ENCODE results near the gene GTPBP10. TPM values are rescaled to one million over a fixed set of nuclear protein-coding genes. Genes with fewer than 3 reads are reported as not detected.
"Not testable (repeated sequence)": the region's sequence is repeated elsewhere in the genome, so short reads cannot be mapped to it uniquely, and the experiment has no call there.

The GTPBP10 gene
- total RNA-seq, 1 donor from 2014 or later, result 24.1 TPM

- FAIRE-seq; DNase-seq (ENCODE audit: low spot score in 2 of 2): not testable (repeated sequence)
These were observed 3.5 kb downstream of the GTPBP10 start for GRCh38 chr7:90350032-90350431.

GRCh38 chr7:90351987-90352386 is 5.5 kb downstream of the GTPBP10 start:
- no peak for DNase-seq (ENCODE audit: low spot score in 2 of 2)
- no peak for FAIRE-seq

GRCh38 chr7:90383422-90383821 is 36.9 kb downstream of the GTPBP10 start:
- DNase-seq (ENCODE audit: low spot score in 2 of 2), result no peak
- FAIRE-seq, result no peak

GRCh38 chr7:90383861-90384260 is 37.3 kb downstream of the GTPBP10 start:
- DNase-seq (ENCODE audit: low spot score in 2 of 2), result no peak
- FAIRE-seq, result no peak

- DNase-seq (ENCODE audit: low spot score in 2 of 2), result no peak
These were observed 37.9 kb downstream of the GTPBP10 start for GRCh38 chr7:90384433-90384832.

GRCh38 chr7:90387470-90388240 is 41.1 kb downstream of the GTPBP10 start:
- FAIRE-seq (no peak), DNase-seq (ENCODE audit: low spot score in 2 of 2) (no peak)

More at GRCh38 chr7:90384433-90384832, 37.9 kb downstream of the GTPBP10 start:
- FAIRE-seq, result no peak

GRCh38 chr7:90390926-90391325 is 44.4 kb downstream of the GTPBP10 start:
- DNase-seq (ENCODE audit: low spot score in 2 of 2) (no peak), FAIRE-seq (no peak)

- no peak for FAIRE-seq
These were observed 45.0 kb downstream of the GTPBP10 start for GRCh38 chr7:90391488-90391887.

GRCh38 chr7:90396420-90396819 is 49.9 kb downstream of the GTPBP10 start:
- DNase-seq (ENCODE audit: low spot score in 2 of 2) (no peak), FAIRE-seq (no peak)

More at GRCh38 chr7:90391488-90391887, 45.0 kb downstream of the GTPBP10 start:
- no peak for DNase-seq (ENCODE audit: low spot score in 2 of 2)

GRCh38 chr7:90401989-90402388 is 55.5 kb downstream of the GTPBP10 start:
- DNase-seq (ENCODE audit: low spot score in 2 of 2), result no peak
- no peak for FAIRE-seq

- no peak for FAIRE-seq
These were observed 56.3 kb downstream of the GTPBP10 start for GRCh38 chr7:90402785-90403173.

GRCh38 chr7:90403174-90404113 is 56.9 kb downstream of the GTPBP10 start, which contains the start of gene CLDN12:
Gene CLDN12, plus strand, starts transcription at chr7:90403461. Its CDS starts 9,216 bp downstream, at chr7:90412677.
- no peak for FAIRE-seq
- DNase-seq (ENCODE audit: low spot score in 2 of 2), result peak; percentile 36 to 61

More at GRCh38 chr7:90402785-90403173, 56.3 kb downstream of the GTPBP10 start:
- no peak for DNase-seq (ENCODE audit: low spot score in 2 of 2)

GRCh38 chr7:90404777-90405176 is 58.3 kb downstream of the GTPBP10 start:
- DNase-seq (ENCODE audit: low spot score in 2 of 2) (no peak), FAIRE-seq (no peak)

- peak; percentile 49 for FAIRE-seq
These were observed 60.9 kb downstream of the GTPBP10 start for GRCh38 chr7:90407484-90407821.

GRCh38 chr7:90408142-90408541 is 61.6 kb downstream of the GTPBP10 start:
- no peak for FAIRE-seq
- DNase-seq (ENCODE audit: low spot score in 2 of 2), result no peak

More at GRCh38 chr7:90407484-90407821, 60.9 kb downstream of the GTPBP10 start:
- peak in 1 of 2 donors; percentile 21 for DNase-seq (ENCODE audit: low spot score in 2 of 2)

- DNase-seq (ENCODE audit: low spot score in 2 of 2) (no peak), FAIRE-seq (no peak)
These were observed 63.2 kb downstream of the GTPBP10 start for GRCh38 chr7:90409667-90410066.

GRCh38 chr7:90411510-90411909 is 65.0 kb downstream of the GTPBP10 start:
- no peak for DNase-seq (ENCODE audit: low spot score in 2 of 2)
- FAIRE-seq, result no peak

GRCh38 chr7:90412458-90413184 is 66.1 kb downstream of the GTPBP10 start:
- DNase-seq (ENCODE audit: low spot score in 2 of 2) (no peak), FAIRE-seq (no peak)

GRCh38 chr7:90413185-90413528 is 66.6 kb downstream of the GTPBP10 start:
- FAIRE-seq (no peak), DNase-seq (ENCODE audit: low spot score in 2 of 2) (no peak)

- FAIRE-seq (no peak), DNase-seq (ENCODE audit: low spot score in 2 of 2) (no peak)
These were observed 75.1 kb downstream of the GTPBP10 start for GRCh38 chr7:90421651-90422050.

- no peak for FAIRE-seq
These were observed 78.2 kb downstream of the GTPBP10 start for GRCh38 chr7:90424720-90425119.

More at GRCh38 chr7:90424720-90425119, 78.2 kb downstream of the GTPBP10 start:
- DNase-seq (ENCODE audit: low spot score in 2 of 2), result no peak

Measured in frontal cortex (tissue), 4 donors.